ENCODE data around the gene TEX52.
A peak's percentile ranks its signal among the peaks of the same experiment; 100 is the strongest.

TEX52 gene

DNA sequence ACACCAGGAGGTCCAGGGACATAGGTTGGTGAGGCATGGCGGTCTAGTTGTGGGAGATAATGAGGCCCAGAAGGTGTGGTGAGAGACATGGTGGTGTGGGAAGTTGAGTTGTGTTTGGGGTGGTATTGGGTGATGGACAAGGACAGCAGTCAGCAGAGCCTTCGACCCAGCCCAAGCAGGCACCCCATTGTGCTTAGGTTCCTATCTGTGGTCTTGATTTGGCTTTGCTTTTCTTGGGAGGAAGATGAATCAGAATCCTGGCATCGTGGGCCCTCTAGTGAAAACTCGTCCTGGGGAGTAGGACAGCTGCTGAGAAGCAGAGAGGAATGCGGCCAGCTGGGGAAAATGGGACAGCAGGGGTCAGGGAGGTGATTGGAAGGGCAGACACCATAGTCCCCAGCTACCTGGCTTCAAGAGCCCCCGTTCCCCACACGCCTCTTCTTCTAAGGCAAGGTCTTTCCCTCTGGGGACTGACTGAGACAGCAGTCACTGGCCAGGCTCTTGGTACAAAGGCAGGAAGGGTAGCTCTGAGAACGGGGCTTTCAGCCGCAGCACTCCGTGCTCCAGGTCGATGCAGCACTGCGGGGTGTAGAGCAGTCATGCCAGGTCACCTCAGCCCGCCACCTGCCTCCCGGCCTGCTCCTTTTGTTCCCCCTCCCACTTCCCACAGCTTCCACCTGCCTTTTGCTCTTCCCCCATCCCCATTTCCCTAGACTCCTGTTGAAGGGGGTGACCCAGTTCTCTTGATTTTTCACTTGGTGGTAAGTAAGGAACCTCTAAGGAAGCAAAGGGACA is 29.9 kb downstream of the TEX52 start:
- DNase-seq = no peak

DNA sequence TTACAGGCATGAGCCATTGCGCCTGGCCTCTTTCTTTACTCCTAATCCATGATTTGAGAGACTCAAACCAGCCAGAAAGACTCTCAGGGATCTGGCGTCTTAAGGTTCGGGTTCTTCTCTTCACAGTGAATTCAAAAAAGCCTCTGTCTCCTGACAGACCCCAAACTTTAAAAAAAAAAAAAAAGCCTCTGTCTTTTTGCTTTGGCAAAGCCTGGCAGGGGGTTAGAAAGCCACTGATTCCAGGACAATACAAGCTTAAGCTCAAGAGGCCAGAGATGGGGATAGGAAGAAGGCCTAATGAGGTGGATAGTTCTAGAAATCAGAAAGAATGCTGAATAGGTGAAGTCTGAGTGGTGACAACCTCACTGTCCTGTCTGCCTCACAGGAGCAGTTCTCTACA is 30.8 kb downstream of the TEX52 start:
- no peak for DNase-seq

DNA sequence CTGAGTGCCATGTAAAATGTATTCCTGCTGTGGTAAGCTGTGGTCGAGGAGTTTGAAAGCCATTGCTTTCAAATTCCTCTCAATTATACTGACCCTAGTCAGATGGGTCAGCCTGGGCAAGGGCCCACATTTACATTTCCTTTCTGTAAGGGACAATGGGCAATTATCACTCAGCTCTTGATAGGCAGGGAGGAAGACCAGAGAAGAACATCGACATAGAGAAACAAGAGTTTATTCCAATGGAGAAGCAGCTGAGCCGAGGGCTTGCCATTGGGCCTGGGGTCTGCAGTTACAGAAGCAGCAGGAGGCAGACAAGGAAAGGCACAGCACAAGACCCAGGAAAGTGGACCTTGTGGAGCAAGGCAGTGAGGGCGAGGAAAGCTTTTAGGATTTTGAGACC is 31.7 kb downstream of the TEX52 start:
- no peak for DNase-seq

DNA sequence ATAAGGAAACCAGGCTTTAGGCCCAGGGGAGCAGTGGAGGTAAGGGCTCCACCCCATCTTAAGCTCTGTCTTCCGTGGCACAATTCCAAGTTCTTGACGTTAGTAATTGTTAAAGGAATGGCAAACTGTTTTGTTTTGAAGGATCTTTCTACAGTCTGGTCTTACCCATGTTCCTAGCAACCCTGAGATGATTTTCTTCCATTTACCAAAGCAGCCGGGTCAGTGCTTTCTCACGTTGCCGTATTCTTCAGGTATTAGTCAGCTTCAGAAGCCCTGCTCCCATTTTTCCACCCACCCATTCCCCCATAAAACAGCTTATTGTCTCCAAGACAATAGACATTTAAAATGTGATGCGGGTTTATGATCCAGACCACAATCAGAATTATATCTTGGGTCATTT is 32.3 kb downstream of the TEX52 start:
- DNase-seq = no peak

DNA sequence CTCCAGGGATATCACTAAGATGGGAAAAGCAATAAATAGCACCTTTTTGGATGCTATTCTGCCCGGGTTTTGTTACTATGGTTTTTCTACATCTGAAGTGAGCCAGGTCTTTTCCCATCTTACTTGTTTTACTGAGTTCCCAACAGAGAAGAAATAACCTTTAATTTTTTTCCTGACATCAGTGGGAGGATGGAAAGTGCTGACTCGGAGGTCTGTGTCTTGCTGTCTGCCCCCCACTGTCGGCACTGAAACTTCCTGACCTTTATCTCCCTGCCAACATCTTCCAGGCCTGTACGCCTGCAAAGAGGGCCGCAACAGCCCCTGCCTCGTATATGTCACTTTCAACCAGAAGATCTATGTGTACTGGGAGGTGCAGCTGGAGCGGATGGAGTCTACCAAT is 33.4 kb downstream of the TEX52 start:
- DNase-seq = no peak

DNA sequence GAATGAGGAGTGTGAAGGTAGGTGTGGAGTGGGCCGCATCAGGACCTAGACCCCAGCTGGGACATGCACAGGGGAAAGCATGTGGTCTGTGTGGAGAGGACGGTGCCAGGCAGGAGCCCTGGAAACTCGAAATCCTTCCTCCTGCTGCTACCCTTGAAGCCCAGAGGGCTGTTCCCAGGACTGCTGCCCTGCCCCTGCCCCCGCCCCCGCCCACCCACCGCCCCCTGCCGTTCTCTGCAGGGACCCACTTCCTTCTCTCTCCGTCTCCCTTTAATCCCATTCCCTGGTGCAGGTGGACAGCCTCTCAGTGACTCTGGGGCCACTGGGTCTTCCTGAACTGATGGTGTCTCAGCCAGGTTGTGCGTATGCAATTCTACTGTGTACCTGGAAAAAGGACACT is 36.4 kb downstream of the TEX52 start:
- DNase-seq = no peak

DNA sequence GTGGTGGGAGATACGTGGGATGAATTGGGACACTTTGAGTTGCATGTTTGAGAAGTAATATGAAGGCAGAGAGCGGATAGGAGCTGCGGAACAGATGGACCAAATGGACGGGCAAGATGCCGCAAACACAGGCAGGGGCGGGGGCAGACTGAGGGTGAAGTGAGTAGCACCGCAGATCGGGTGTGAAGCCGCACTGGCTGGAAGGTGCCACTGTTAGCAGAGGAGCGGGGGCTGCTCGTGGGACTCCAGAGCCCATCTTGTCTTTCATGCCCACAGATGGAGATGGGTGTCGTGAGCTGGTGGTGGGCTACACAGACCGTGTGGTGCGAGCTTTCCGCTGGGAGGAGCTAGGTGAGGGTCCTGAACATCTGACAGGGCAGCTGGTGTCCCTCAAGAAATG is 37.0 kb downstream of the TEX52 start:
- no peak for DNase-seq

DNA sequence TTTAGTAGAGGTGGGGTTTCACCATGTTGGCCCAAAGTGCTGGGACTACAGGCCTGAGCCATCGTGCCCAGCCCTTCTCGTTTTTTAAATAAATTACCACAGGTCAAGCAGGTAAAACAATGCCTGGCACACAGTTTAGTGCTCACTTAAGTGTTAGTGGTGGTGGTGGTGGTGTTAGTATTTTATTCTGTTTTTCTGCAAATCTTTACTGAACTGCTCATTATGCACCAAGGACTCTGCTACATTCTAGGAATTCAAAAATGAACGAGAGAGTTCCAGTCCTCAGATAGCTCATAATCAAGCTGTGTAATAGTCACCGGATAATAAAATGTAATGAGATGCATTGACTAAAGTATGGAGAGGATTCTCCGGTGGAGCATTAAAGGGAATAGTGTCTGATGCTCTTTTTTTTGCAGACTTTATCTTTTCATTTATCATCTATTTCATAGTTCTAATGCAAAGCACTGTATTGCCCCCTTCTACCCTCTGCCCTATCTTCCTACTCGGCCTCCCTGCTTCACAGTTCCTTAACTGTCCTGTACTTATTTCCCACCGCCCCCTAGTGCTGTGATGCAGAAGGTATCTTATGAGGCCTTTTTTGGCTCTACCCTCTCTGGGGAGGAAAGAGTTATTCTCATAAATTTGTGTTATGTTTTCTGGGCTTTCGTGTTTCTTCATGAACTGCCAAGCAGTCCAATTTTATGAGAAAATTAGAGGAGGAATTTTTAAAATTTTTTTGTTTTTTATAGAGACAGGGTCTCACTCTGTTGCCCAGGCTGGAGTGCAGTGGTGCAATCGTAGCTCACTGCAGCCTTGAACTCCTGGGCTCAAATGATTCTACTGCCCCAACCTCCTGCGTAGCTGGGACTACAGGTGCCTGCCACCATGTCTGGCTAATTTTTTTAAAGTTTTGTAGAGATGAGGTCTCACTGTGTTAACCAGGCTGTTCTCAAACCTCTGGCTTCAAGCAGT is 43.3 kb downstream of the TEX52 start:
- peak; percentile 28 for DNase-seq

DNA sequence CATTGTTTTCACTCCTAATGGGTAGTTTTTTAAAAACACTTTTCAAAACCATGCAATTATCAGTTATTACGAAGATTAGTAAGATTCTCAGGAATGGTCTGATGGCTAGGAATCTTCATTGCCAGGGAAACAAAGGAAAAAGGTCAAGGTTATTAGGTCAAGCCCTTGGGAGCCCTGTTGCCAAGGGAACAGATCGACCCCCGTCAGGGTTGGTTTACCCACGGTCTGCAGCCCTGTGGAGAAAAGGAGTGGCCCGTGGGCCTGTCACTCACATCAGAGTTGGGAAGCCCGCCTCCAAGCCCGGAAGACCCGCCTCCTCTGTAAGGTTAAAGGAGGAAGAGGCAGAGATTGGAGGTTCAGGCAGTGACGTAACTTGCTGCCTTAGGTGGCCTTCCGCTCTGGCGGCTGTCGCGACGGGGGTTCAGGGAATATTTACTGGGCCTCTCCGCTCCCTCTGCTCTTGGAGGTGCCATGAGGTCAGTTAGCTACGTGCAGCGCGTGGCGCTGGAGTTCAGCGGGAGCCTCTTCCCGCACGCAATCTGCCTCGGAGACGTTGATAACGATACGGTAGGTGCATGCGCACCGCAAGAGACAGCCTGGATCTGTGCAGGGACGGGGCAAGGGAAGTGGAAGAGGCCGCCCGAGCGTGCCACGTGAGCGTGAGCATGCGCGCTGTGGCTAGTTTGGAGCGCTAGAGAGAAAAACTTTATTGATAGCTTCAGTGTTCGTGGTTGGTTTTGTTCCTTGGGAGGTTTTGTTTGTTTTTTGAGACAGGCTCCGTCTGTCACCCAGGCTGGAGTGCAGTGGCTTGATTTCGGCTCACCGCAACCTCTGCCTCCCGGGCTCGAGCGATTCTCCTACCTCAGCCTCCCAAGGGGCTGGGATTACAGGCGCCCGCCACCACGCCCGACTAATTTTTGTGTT is 44.3 kb downstream of the TEX52 start, which contains the start of gene ITFG2:
ITFG2 (plus strand) TSS at position 379 of the 924 bp plus-strand sequence; CDS start at position 472, 93 bp downstream.
- peak; percentile 98 for DNase-seq

DNA sequence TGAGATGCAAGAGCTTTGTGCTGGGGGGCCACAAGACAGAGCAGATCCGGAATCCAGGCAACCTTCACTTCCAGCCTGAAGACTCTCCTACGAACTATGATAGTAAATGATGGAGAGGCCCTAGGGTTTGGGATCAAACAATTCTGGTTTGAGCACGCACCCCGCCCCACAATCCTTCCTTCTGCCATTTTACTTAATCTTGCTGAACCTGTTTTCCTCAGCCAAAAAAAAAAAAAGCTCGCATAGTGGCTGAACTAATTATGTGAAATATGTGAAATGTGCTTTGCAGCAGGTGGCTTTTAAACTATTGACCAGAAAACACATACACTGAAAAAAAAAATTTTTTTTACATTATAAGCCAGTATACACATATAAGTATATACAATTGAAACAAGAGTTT is 45.0 kb downstream of the TEX52 start:
- no peak for DNase-seq

DNA sequence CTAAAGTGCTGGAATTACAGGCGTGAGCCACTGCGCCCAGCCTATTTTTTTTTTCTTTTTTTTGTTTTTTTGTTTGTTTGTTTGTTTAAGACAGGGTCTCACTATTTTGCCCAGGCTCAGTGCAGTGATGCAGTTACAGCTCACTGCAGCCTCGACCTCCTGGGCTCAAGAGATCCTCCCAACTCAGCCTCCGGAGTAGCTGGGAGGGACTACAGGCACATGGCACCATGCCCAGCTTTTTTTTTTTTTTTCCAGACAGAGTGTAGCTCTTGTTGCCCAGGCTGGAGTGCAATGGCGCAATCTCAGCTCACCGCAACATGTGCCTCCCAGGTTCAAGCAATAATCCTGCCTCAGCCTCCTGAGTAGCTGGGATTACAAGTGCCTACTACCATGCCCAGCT is 50.1 kb downstream of the TEX52 start:
- no peak for DNase-seq

DNA sequence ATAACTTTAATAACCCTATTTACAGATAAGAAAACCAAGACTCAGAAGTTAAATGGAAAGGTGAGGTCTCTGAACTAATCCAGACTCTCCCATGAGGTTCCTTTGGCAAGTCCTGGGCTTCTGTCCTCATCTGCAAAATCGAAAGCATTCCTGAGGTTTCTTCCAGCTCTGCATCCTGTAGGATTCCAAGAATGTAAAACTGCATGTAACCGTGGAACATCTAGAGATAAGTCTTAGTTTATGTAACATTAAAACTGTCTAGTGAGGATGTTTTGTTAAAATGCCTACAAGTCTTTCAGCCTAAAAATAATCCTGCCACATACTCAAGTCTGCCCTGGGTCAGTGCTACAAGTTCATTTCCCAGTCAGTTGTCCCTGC is 51.7 kb downstream of the TEX52 start:
- DNase-seq = no peak

DNA sequence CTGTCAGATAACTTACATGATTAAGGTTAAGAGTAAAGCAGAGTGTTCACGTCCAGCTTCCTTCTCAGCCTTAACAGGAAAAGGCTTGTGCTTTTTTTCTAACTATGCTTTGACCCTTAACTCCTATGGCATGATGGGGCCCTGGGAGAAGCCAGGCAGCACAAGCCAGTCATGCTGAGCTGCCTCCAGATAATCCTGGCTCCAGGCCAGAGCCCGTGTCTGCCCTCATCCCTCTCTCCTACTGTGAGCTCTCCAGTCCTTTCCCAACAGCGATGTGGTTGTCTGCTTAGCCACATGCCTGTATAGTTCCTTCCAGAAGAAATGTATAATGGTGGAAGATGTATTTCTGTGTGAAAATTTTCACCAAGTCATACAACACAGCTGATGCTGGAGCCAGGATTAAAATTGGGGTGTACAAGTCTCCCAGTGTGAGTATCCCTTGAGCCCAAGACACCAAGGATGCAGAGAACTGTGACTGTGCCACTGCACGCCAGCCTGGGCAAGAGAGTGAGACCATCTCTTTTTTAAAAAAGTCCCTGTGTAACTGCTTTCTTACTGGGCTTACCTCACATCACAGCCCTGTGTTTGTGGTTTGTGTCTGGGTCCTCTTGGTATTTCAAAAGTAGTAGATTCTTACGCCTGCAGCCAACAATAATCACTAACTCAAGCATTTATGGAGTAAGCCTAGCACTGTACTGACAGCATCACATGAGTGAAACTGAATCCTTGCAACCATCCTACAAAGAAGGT is 52.3 kb downstream of the TEX52 start:
- DNase-seq = no peak

DNA sequence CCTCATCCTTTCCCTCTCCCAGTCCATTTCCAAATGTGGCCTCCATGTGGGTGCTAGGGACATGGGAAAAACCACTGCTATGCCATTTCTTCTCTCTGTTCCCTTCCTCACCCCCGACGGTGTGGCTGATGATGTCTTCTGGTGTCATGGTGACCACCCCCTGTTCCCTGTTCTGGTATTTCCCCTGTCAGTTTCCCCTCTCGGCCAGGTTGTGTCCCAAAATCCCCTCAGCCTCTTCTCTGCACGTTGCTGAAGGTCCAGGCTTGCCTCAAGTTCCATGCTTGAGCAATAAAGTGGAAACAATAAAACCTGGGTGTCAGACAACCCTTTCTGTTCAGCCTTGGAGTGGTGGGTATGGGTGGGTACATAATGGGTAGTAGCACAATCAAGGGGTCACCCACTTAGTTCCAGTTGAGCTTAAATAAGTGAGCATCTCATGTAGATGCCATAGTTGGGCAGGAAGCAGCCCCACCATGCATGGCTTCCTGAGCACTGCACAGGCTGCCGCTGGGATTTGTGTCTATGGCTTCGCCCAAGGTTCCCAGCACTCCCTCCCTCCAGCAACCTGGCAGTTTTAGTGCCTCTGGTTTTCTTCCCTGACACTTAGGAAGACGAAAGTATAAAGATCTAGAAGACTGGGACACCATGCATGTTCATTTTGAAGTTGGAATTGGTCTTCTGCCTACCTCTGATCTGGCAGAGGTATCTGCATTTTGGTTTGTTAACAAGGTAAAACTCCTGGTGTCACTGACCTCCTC is 53.0 kb downstream of the TEX52 start:
- no peak for DNase-seq

DNA sequence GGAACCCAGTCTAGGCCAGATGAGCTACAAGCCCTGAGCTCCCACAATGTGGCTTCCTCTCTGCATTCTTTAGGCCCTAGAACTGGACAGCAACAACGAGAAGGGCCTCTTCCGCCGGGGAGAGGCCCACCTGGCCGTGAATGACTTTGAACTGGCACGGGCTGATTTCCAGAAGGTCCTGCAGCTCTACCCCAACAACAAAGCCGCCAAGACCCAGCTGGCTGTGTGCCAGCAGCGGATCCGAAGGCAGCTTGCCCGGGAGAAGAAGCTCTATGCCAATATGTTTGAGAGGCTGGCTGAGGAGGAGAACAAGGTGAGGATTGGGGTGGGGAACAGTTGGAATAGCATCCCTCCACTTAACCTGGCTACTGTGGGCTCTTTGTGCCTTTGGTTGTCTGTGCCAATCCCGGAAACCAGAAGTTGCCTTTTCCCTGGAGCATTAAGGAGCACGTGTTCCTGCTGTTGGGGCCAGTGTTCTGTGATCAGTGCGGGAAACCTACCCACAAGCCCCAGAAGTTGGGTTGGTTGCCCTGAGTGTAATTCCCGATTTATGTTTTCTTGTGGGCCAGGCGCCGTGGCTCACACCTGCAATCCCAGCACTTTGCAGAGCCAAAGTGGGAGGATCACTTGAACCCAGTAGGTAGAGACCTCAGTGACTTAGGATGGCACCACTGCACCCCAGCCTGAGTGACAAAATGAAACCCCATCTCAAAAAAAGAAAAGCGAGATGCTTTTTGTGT is 55.6 kb downstream of the TEX52 start:
- DNase-seq = no peak

DNA sequence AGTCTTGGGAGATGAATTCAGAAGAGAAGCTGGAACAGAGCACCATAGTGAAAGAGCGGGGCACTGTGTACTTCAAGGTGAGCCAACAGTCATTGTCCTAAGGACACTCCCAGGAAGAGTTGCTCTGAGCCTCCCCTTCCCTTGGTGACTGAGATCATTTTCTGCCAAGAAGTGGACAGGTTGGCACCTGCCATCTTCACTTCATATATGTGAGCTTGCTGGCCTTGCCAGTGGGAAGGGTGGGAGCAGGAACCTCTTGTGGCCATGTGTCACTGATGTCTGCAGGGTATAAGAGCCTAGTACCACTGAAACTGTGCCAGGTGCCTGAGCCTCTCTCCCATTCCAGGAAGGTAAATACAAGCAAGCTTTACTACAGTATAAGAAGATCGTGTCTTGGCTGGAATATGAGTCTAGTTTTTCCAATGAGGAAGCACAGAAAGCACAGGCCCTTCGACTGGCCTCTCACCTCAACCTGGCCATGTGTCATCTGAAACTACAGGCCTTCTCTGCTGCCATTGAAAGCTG is 56.7 kb downstream of the TEX52 start:
- DNase-seq = no peak
